Measurements from ENCODE around the gene MGRN1.

GRCh38 chr16:4591191-4591590 lies 33.4 kb upstream of the MGRN1 start:
- TF ChIP-seq, protein P1, sequence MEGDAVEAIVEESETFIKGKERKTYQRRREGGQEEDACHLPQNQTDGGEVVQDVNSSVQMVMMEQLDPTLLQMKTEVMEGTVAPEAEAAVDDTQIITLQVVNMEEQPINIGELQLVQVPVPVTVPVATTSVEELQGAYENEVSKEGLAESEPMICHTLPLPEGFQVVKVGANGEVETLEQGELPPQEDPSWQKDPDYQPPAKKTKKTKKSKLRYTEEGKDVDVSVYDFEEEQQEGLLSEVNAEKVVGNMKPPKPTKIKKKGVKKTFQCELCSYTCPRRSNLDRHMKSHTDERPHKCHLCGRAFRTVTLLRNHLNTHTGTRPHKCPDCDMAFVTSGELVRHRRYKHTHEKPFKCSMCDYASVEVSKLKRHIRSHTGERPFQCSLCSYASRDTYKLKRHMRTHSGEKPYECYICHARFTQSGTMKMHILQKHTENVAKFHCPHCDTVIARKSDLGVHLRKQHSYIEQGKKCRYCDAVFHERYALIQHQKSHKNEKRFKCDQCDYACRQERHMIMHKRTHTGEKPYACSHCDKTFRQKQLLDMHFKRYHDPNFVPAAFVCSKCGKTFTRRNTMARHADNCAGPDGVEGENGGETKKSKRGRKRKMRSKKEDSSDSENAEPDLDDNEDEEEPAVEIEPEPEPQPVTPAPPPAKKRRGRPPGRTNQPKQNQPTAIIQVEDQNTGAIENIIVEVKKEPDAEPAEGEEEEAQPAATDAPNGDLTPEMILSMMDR (IDR thresholded peaks at IDR 0.05; ENCODE audit: low read length), result no peak
- TF ChIP-seq EZH2phosphoT487 (IDR thresholded peaks at IDR 0.05; ENCODE audit: low read length) (no peak), EZH2 (optimal IDR thresholded peaks at IDR 0.05; ENCODE audit: low read depth, low read length) (no peak)

Data from MM.1S (cell line).